Lung (tissue), 12 donors: ENCODE data around the gene TWIST1. TPM values are rescaled to one million over a fixed set of nuclear protein-coding genes. Genes with fewer than 3 reads are reported as not detected.

Source experiments
- ATAC-seq: fragments of 200-7000 bp; cut with Tn5 transposase; one replicate; pipeline ENCODE4 v1.9.1; 2020; ENCODE audit warnings: moderate number of reproducible peaks; ENCODE audit not compliant: insufficient read depth, low FRiP score
- DNase-seq, 3 donors: peaks; one replicate each; pipeline ENCODE4 v3.0.0-alpha.2; 2013 to 2017
- H3K27ac ChIP-seq, 2 donors: one replicate each; pipeline ENCODE4 v1.5.1; 2013; ENCODE audit warnings: mild to moderate bottlenecking in 2 of 2, moderate library complexity in 2 of 2, control low read depth in 1 of 2, inconsistent platforms in 1 of 2, low read depth in 1 of 2, low read length in 1 of 2
- H3K27me3 ChIP-seq, 3 donors: one replicate each; pipeline ENCODE4 v1.5.1; 2013; ENCODE audit warnings: low read length in 2 of 3; ENCODE audit not compliant: control insufficient read depth in 3 of 3, insufficient read depth in 3 of 3
- H3K36me3 ChIP-seq, 4 donors: one replicate each; pipeline ENCODE4 v1.5.1; 2013; ENCODE audit warnings: low read length in 4 of 4, mild to moderate bottlenecking in 1 of 4, moderate library complexity in 1 of 4; ENCODE audit not compliant: control insufficient read depth in 4 of 4, insufficient read depth in 4 of 4
- H3K4me1 ChIP-seq, 5 donors: one replicate each; pipeline ENCODE4 v1.5.1; 2013; ENCODE audit warnings: low read length in 5 of 5, mild to moderate bottlenecking in 2 of 5, moderate library complexity in 1 of 5; ENCODE audit not compliant: control insufficient read depth in 5 of 5, insufficient read depth in 5 of 5
- H3K4me3 ChIP-seq: one replicate; pipeline ENCODE4 v1.5.1; 2013; ENCODE audit warnings: mild to moderate bottlenecking, control low read depth, moderate library complexity
- H3K9ac ChIP-seq, 2 donors: one replicate each; pipeline ENCODE4 v1.5.1; 2013; ENCODE audit warnings: low read length in 2 of 2, control low read depth in 1 of 2; ENCODE audit not compliant: insufficient read depth in 1 of 2
- H3K9me3 ChIP-seq, 4 donors: one replicate each; pipeline ENCODE4 v1.5.1; 2013; ENCODE audit warnings: low read length in 3 of 4, mild to moderate bottlenecking in 1 of 4, moderate library complexity in 1 of 4; ENCODE audit not compliant: control insufficient read depth in 4 of 4, insufficient read depth in 3 of 4
- CTCF ChIP-seq: IDR thresholded peaks from 2 replicates; pipeline ENCODE4 v1.5.1; 2012; ENCODE audit warnings: mild to moderate bottlenecking; ENCODE audit errors: control extremely low read depth, extremely low read depth
- WGBS, 2 donors: extraction: QIAGEN DNeasy Blood & Tissue Kit; methylation state at CpG; one replicate each; pipeline ENCODE4 v1.1.7; 2013; 5-methylcytosine and 5-hydroxymethylcytosine counted together
- polyA plus RNA-seq, 2 donors: library from polyadenylated mRNA; stranded (reverse); fragments of 200-250 nt; gene quantifications; one replicate each; pipeline ENCODE4 v1.2.1, GENCODE V29; 2013
- total RNA-seq, 2 donors: library from RNA; depleted of rRNA in 1 of 2; stranded (reverse); fragments of >200 nt in 1 of 2; gene quantifications; one replicate each; pipeline ENCODE4 v1.2.1, GENCODE V29; 2014 to 2021
- donor health status: control.
- donor health status: control.
- donor health status: Bipolar disorder and iron deficiency.
- donor health status: healthy.
- donor health status: DM: yes; HTN: yes; CAD: no.

TWIST1 gene
- total and polyA plus RNA-seq, 4 donors = 0.27 to 0.77 (median 0.65) TPM

GRCh38 chr7:19118636-19119371 lies 1.4 kb upstream of the TWIST1 start:
- Histone ChIP-seq H3K4me3 (no peak overlapping the region), H3K9ac (no peak overlapping the region), H3K27me3 (peaks cover 19 to 85% (median 79%) of the 10 kb centered on the region in 3 donors), H3K4me1 (peaks cover 0 to 17% (median 7%) of the 10 kb centered on the region in 5 donors), H3K27ac (no peak overlapping the region), H3K9me3 (peaks cover 0 to 3% (median 0%) of the 10 kb centered on the region in 4 donors), H3K36me3 (no peaks in the 10 kb centered on the region)
- ATAC-seq = no peak
- WGBS, 2 donors = 4 to 7% methylated on average over 28 of the region's 28 CpGs
- DNase-seq = peak in 2 of 3 donors; percentile 14 to 23
- no peak for TF ChIP-seq CTCF

GRCh38 chr7:19117870-19118608 lies 603 bp upstream of the TWIST1 start:
- no peak for ATAC-seq
- H3K27ac ChIP-seq = no peak overlapping the region

More at GRCh38 chr7:19117870-19118608, 603 bp upstream of the TWIST1 start:
- no peak for TF ChIP-seq CTCF
- Histone ChIP-seq H3K4me3 (no peak overlapping the region), H3K9me3 (peaks cover 0 to 3% (median 0%) of the 10 kb centered on the region in 4 donors), H3K27me3 (peaks cover 19 to 89% (median 84%) of the 10 kb centered on the region in 3 donors), H3K9ac (no peak overlapping the region), H3K4me1 (peaks cover 0 to 17% (median 7%) of the 10 kb centered on the region in 5 donors), H3K36me3 (no peaks in the 10 kb centered on the region)
- peak in 2 of 3 donors; percentile 9 to 23 for DNase-seq
- WGBS, 2 donors = 2 to 3% methylated on average over 51 of the region's 51 CpGs
